ENCODE results near the gene C16orf78.

GRCh38 chr16:49414671-49415070, 41.1 kb downstream of the C16orf78 start:
- TF ChIP-seq CTCF (IDR thresholded peaks at IDR 0.05) (no peak), POLR2A (IDR thresholded peaks at IDR 0.05) (no peak), POLR2AphosphoS5 (IDR thresholded peaks at IDR 0.05) (no peak)
